Mesodermal cell (in vitro differentiated cells): ENCODE results near the gene FRMD4A.

Experiments
- H3K27ac ChIP-seq: 2 replicates; pipeline ENCODE4 v1.7.0; 2013; ENCODE audit warnings: mild to moderate bottlenecking, low read depth, low read length, moderate library complexity; ENCODE audit not compliant: severe bottlenecking
- H3K36me3 ChIP-seq: 2 replicates; pipeline ENCODE4 v1.7.1; 2013; ENCODE audit warnings: mild to moderate bottlenecking, low read length, moderate library complexity; ENCODE audit not compliant: control insufficient read depth, insufficient read depth
- H3K4me1 ChIP-seq: one replicate; pipeline ENCODE4 v1.7.1; 2013; ENCODE audit warnings: mild to moderate bottlenecking, low read length; ENCODE audit not compliant: insufficient read depth, control insufficient read depth, poor library complexity, severe bottlenecking
- H3K4me3 ChIP-seq: 2 replicates; pipeline ENCODE4 v1.7.0; 2013; ENCODE audit warnings: low read length, control low read depth, mild to moderate bottlenecking; ENCODE audit not compliant: insufficient read depth, poor library complexity, severe bottlenecking; ENCODE audit errors: extremely low read depth
- H3K9me3 ChIP-seq: 2 replicates; pipeline ENCODE4 v1.7.1; 2013; ENCODE audit warnings: mild to moderate bottlenecking, low read length, moderate library complexity; ENCODE audit not compliant: control insufficient read depth
- WGBS, 2 experiments: methylation state at CpG; one replicate each; pipeline ENCODE4 v1.1.5; 2013; ENCODE audit warnings: missing lambda C conversion rate in 2 of 2; ENCODE audit not compliant: insufficient coverage in 2 of 2; 5-methylcytosine and 5-hydroxymethylcytosine counted together

Gene FRMD4A

DNA sequence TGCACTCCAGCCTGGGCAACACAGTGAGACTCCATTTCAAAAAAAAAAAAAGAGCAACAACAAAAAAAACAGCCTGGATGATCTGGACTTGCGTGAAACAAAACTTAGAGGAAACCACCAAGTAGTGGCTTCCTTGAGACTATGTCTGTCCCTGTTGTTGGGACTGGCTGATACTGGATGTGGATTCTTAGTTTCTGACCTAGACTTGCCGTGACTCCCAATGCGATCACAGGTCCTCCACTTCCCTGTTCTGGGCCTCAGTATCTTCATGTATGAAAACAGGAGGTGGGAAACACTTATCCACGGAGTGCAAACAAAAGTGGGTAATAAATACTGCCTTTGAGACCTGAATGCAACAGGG lies 618.3 kb downstream of the FRMD4A start:
- 85 to 98% methylated on average over 4 of the region's 4 CpGs for WGBS, 2 experiments
- Histone ChIP-seq H3K27ac (peak overlapping the region; percentile 88), H3K4me1 (peaks cover 73% of the 10 kb centered on the region), H3K36me3 (peaks cover 6% of the 10 kb centered on the region), H3K9me3 (no peaks in the 10 kb centered on the region), H3K4me3 (no peak overlapping the region)

DNA sequence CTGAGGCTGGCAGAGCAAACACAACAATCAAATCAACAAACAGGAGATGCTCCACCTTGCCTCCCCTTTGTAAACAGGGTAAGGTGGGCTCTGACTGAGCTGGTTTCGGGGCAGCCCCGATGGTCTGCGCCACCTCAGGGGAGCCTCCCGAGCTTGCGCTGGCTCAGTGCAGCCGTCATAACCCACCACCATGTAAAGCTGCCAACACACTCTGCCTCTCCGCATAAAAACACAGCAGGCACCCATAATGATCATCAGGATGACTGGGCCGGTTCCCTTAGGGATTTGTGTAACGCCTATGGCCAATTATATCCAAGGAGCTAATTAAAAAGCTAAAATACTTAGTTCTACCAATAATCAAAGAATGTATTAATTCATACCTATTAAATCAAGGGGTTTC lies 619.4 kb downstream of the FRMD4A start:
- Histone ChIP-seq H3K9me3 (no peaks in the 10 kb centered on the region), H3K4me3 (no peak overlapping the region), H3K36me3 (peaks cover 6% of the 10 kb centered on the region), H3K27ac (peak overlapping the region; percentile 88), H3K4me1 (peaks cover 66% of the 10 kb centered on the region)
- 86 to 88% methylated on average over 5 to 7 of the region's 9 CpGs for WGBS, 2 experiments

DNA sequence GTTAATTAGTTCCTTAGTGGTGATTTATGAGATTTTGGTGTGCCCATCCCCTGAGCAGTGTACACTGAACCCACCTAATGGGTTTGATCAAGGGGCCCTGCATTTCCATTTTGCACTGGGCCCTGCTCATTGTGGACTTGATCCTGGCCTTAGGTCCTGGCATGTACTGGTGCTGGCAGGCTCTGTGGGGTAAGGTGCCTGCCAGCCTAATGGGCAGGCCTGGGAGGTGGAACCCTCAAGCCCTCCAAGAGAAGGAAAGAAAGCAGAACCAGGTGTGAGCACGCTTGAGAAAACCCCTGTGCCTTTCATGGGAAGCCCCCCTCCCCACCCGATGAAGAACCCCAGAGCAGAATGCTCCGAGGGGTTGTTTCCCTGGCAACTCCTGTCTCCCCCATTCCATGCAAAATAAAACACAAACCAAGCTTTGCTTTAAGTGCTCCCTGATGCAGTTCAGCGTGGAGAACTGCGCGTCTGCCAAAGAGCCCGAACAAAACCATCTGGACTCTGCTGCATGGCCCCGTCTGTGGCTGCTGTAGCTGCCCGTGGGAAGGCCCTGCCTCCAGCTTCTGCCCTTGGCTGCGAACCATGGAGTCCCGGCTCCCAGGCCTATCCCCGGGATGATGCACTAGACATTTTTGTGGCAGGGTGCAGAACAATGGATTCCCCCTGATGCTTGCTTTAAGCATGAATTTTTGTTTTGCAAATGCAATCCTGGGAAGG lies 620.6 kb downstream of the FRMD4A start:
- Histone ChIP-seq H3K27ac (no peak overlapping the region), H3K4me3 (no peak overlapping the region), H3K36me3 (peaks cover 11% of the 10 kb centered on the region), H3K9me3 (no peaks in the 10 kb centered on the region), H3K4me1 (peaks cover 66% of the 10 kb centered on the region)
- 94 to 97% methylated on average over 9 to 12 of the region's 12 CpGs for WGBS, 2 experiments

DNA sequence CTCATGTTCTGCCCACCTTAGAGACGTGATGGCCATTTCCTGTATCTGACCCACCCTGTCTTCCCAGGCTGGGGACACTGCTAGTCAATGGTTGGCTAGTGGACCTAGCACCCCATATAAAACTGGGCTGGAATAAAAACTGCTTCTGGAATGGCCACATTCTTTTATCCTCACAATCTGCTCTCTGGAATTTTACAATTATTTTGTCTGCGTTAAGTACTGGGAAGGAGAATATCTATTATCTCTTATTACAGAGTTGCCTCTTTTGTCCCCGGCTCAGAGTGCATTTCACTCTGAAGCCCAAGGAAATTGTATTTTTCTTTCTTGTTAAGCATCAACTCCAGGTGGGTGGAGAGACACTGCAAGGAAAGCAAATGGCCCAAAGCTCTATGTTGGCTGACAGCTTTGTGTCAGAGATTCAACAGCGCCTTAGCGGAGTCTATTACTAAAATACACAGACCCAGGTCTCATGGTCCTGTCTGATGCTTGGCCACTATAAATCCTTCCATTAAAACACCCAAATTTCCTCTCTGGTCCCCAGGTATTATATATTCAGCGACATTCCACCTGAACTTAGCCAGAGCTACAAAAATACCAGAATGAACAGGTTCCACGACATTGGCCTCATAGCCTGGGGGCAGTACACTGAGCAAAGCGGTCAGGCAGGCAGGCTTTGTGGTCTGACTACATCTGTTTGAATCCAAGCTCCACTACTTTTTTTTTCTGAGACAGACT lies 622.3 kb downstream of the FRMD4A start:
- Histone ChIP-seq H3K4me1 (peaks cover 72% of the 10 kb centered on the region), H3K4me3 (peak overlapping the region; percentile 58), H3K36me3 (peaks cover 19% of the 10 kb centered on the region), H3K9me3 (no peaks in the 10 kb centered on the region), H3K27ac (peak overlapping the region; percentile 77)
- 82 to 84% methylated on average over 5 of the region's 8 CpGs for WGBS, 2 experiments

DNA sequence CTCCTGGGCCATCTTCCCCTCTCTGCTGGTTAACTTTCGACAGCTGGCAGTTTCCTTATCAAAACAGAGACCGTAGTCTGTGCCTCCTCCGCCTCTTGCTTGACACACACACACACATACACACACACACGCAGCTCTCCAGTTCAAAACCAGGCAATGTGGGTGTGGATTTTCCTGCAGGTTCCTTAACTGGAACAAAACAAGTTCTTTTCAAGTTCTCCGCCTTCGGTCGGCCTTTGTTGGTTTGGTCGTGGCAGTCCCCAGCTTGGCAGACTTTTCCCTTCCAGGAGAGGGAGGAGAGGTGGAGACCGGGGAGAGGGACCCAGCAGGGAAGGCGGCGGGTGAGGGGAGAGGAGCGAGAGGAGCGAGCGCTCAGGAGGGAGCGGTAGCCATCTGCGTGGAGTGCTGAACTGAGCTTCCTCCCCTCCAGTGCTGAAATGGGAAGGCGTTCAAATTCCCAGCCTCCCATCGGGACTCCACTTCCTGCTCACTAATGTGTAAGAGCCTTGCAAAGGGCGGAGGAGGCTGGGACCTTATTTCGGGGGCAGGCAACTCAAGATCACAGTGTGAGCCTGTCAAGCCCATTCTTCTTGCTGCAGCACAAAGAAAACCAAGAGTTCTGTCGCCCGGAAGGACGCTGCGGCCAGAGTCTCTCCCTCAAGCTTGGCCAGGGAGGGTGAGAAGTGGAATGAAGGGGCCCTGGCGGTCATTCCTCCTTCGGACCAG lies 623.4 kb downstream of the FRMD4A start:
- Histone ChIP-seq H3K4me1 (peaks cover 62% of the 10 kb centered on the region), H3K9me3 (no peaks in the 10 kb centered on the region), H3K36me3 (peaks cover 28% of the 10 kb centered on the region), H3K4me3 (peak overlapping the region; percentile 58), H3K27ac (peak overlapping the region; percentile 77)
- WGBS, 2 experiments: 4 to 5% methylated on average over 11 to 18 of the region's 26 CpGs

DNA sequence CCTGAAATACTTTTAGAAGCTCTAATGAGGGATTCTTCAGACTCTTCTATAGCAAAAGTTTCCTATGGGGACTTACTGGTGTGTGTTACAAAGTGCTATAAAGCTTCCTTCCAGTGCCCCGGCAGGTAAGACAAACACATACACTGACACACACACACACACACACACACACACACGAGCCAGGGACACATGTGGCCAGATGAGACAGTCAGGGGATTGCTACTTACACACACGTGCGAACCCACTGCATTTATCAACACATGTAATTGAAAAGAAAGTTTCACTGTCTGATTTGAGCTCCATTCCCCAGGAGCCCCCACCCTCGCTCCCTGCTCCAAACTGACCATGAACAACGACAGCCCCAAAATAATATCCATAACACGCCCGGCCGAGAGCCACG lies 624.1 kb downstream of the FRMD4A start:
- peaks cover 54% of the 10 kb centered on the region for H3K4me1 ChIP-seq
- 48 to 51% methylated on average over 6 to 9 of the region's 10 CpGs for WGBS, 2 experiments
- peak overlapping the region; percentile 77 for H3K27ac ChIP-seq
- peak overlapping the region; percentile 58 for H3K4me3 ChIP-seq
- no peaks in the 10 kb centered on the region for H3K9me3 ChIP-seq
- H3K36me3 ChIP-seq: peaks cover 35% of the 10 kb centered on the region

DNA sequence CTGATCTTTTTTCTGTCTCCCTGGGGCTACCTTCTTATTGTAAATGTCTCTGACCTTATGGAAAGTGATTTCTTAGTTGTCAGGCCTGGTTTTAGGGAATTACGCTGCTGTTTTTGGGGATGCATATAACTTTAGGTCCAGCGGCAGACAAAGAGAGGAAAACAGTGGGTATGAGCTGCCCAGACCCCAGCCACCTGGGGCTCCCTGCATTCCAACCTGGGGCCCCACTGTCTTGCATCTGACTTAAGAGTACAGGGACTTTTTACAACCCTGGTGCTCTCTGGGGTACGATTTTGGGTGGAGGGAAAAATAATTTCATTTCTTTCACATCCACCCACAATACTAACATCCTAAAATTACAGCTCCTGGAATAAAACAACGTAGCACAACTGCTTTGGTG lies 624.5 kb downstream of the FRMD4A start:
- Histone ChIP-seq H3K27ac (peak overlapping the region; percentile 8), H3K9me3 (no peaks in the 10 kb centered on the region), H3K4me1 (peaks cover 50% of the 10 kb centered on the region), H3K4me3 (peak overlapping the region; percentile 58), H3K36me3 (peaks cover 39% of the 10 kb centered on the region)
- 53 to 77% methylated on average over 2 to 3 of the region's 4 CpGs for WGBS, 2 experiments

DNA sequence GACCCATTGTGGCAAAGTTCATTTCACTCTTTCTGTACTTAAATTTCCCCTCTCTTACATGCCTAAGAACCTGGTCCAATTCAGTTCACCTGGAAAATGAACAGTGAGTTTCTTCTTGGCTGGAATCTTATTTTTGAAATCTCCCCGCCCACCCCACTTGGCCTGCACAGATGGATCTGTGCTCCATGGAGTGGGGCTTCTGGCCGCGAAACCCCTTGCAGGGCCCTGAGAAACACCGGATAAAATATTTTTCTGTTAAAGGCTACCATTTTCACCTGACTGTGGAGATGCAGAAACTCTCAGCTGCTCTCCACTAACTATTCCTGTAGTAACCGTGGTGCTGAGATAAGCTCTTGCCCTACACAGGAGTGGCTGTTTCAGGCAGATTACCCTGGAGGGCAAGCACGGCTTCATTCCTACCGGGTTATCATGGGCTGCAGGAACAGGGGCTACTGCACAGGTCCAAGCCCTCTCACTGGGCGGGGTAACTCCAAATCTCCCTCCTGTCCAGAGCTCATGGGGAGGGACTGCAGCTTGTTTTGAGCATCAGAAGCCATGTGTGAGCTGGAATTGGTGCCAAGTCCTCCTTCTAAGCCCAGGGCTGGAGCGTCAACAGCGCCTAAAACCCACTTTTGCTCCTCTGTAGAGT lies 625.1 kb downstream of the FRMD4A start:
- H3K4me1 ChIP-seq: peaks cover 45% of the 10 kb centered on the region
- H3K36me3 ChIP-seq: peaks cover 39% of the 10 kb centered on the region
- H3K27ac ChIP-seq: peak overlapping the region; percentile 8
- 82 to 83% methylated on average over 6 to 8 of the region's 10 CpGs for WGBS, 2 experiments
- H3K9me3 ChIP-seq: no peaks in the 10 kb centered on the region
- peak overlapping the region; percentile 58 for H3K4me3 ChIP-seq

DNA sequence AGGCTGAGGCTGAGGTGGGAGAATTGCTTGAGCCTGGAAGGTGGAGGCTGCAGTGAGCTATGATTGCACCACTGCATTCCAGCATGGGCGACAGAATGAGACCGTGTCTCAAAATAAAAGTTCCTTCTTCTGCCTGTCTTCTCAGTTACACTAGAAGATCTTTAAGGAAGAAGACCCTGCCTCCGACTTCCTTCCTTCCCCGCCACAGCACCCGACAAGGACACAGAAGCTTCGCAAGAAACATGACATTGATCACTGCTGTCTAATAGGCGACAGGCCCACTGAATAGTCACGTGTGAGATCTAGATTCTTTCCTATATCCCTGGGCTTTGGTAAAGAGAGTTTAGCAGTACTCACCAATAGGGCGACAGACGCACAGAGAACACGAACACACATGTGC lies 625.8 kb downstream of the FRMD4A start:
- WGBS, 2 experiments: 86 to 88% methylated on average over 9 to 10 of the region's 11 CpGs
- peaks cover 39% of the 10 kb centered on the region for H3K4me1 ChIP-seq
- H3K27ac ChIP-seq: no peak overlapping the region
- peaks cover 46% of the 10 kb centered on the region for H3K36me3 ChIP-seq
- H3K9me3 ChIP-seq: no peaks in the 10 kb centered on the region
- H3K4me3 ChIP-seq: peak overlapping the region; percentile 58

DNA sequence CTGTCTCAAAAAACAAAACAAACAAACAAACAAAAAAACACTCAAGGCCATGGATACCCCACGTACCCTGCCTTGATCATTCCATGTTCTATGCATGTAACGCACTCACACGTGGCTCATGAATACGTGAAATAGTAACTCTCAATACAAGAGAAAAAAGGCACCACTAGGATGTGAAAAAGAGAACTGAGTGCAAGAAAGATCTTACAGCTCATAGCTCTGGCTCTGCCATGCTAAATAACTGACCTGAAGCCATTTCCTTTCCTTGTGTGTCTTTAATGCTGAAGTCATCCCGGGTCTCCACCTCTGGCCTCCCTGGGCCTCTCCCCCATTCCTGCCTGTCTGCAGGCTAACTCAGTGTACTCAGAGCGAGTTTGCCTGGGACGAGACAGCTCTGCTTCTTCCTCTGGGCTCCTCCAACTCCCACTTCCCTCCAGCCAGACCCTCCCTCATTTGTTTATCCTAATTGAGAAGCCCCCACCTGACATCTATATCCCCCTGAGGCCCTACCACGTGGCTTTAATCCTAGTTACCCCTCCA lies 626.7 kb downstream of the FRMD4A start:
- Histone ChIP-seq H3K9me3 (no peaks in the 10 kb centered on the region), H3K27ac (peak overlapping the region; percentile 41), H3K4me1 (peaks cover 36% of the 10 kb centered on the region), H3K4me3 (no peak overlapping the region), H3K36me3 (peaks cover 55% of the 10 kb centered on the region)
- WGBS, 2 experiments: 86 to 92% methylated on average over 7 to 8 of the region's 8 CpGs
